Panc1 (cell line): ENCODE data around the gene E2F2. TPM values are rescaled to one million over a fixed set of nuclear protein-coding genes. Genes with fewer than 3 reads are reported as not detected.

Experiments used
- ATAC-seq: fragments of 200-7000 bp; cut with Tn5 transposase; 2 replicates; pipeline ENCODE4 v1.9.1; 2020; ENCODE audit warnings: mild to moderate bottlenecking, moderate library complexity
- BruUV-seq: library from RNA; stranded (reverse); fragments of 400-500 nt; replicated peaks from 2 replicates; lab custom pipeline; 2021; lab: Mats Ljungman, UMichigan
- CTCF ChIA-PET: fragments of 300-600 bp; sonication (Branson Sonifier 250); formaldehyde crosslinking; loops from one replicate; lab custom pipeline; 2022; ENCODE audit warnings: antibody characterized with exemption; lab: Charles Lee
- POLR2A ChIA-PET: fragments of 300-600 bp; sonication (Branson Sonifier 250); formaldehyde crosslinking; loops from one replicate; lab custom pipeline; 2022; ENCODE audit warnings: antibody characterized with exemption; lab: Charles Lee
- DNase-seq: peaks from one replicate; pipeline ENCODE4 v3.0.0-alpha.2; 2010; ENCODE audit warnings: low read depth, low spot score
- H3K27ac ChIP-seq: 2 replicates; pipeline ENCODE4 v1.5.1; 2011; ENCODE audit warnings: mild to moderate bottlenecking, low read length, inconsistent platforms
- H3K27me3 ChIP-seq: fragments of 200-500 bp; sonication (Bioruptor generic); 2 replicates; pipeline ENCODE4 v1.6.0; 2014; ENCODE audit warnings: low read length, inconsistent platforms; ENCODE audit not compliant: control insufficient read depth, insufficient read depth
- H3K36me3 ChIP-seq: fragments of 200-500 bp; sonication (Bioruptor generic); 2 replicates; pipeline ENCODE4 v1.5.1; 2014; ENCODE audit warnings: inconsistent platforms, mild to moderate bottlenecking, low read length, moderate library complexity; ENCODE audit not compliant: control insufficient read depth, insufficient read depth
- H3K4me1 ChIP-seq: 2 replicates; pipeline ENCODE4 v1.5.1; 2011; ENCODE audit warnings: inconsistent platforms, mild to moderate bottlenecking, low read length, moderate library complexity; ENCODE audit not compliant: control insufficient read depth, insufficient read depth
- H3K4me3 ChIP-seq, 2 experiments: 2 replicates each; pipeline ENCODE4 v1.5.1; 2011 to 2012; ENCODE audit warnings: low read depth in 2 of 2, low read length in 2 of 2, mild to moderate bottlenecking in 2 of 2, inconsistent platforms in 1 of 2, moderate library complexity in 1 of 2
- H3K9me3 ChIP-seq: fragments of 200-500 bp; sonication (Bioruptor generic); 2 replicates; pipeline ENCODE4 v1.5.1; 2014; ENCODE audit warnings: low read depth, mild to moderate bottlenecking, inconsistent platforms, low read length, moderate library complexity; ENCODE audit not compliant: control insufficient read depth, insufficient read depth
- CTCF ChIP-seq: fragments of 450-650 bp; IDR thresholded peaks from 2 replicates; pipeline ENCODE4 v1.5.1; 2017; ENCODE audit warnings: mild to moderate bottlenecking
- POLR2AphosphoS5 ChIP-seq: IDR thresholded peaks from 2 replicates; pipeline ENCODE4 v1.6.1; 2012; ENCODE audit warnings: mild to moderate bottlenecking, low read depth, low read length, moderate library complexity
- REST ChIP-seq, 2 experiments: IDR thresholded peaks; 2 replicates each; pipeline ENCODE4 v1.6.1; 2011 to 2012; ENCODE audit warnings: low read depth in 2 of 2, control low read depth in 1 of 2, low read length in 1 of 2, mild to moderate bottlenecking in 1 of 2, moderate library complexity in 1 of 2; ENCODE audit not compliant: insufficient read depth in 1 of 2
- SIN3A ChIP-seq: IDR thresholded peaks from 2 replicates; pipeline ENCODE4 v1.6.1; 2012; ENCODE audit warnings: low read depth, mild to moderate bottlenecking, low read length, moderate library complexity, borderline replicate concordance; ENCODE audit not compliant: insufficient read depth
- TCF7L2 ChIP-seq: IDR thresholded peaks from 2 replicates; pipeline ENCODE4 v1.6.1; 2011; ENCODE audit warnings: mild to moderate bottlenecking, low read depth, low read length, inconsistent platforms
- in situ Hi-C: cut with HindIII; loops from 2 replicates; pipeline ENCODE4 v1.10.0; 2016; ENCODE audit warnings: low sequenced_read_pairs, low pct_unique_long_range_greater_than_20kb
- intact Hi-C: fragments of 100-400 bp; cut with micrococcal nuclease; formaldehyde crosslinking; loops from one replicate; pipeline ENCODE4 v1.10.0; 2022; ENCODE audit not compliant: unreplicated experiment
- total RNA-seq: library from RNA; stranded (reverse); gene quantifications from one replicate; pipeline ENCODE4 v1.2.1, GENCODE V29; 2021; ENCODE audit not compliant: unreplicated experiment

Gene E2F2
- total RNA-seq, 1 experiment from 2014 or later, result 9.5 TPM

GRCh38 chr1:23576338-23577055 is 45.5 kb upstream of the E2F2 start:
- peak; percentile 28; the same call in 1 of the 2 replicates for ATAC-seq
- POLR2A ChIA-PET, result interaction anchor here (1.6 kb wide), 1 partner anchor 30 kb away, joined by 3 read pairs; no protein-coding TSS in a partner anchor
- CTCF ChIA-PET, result no interaction called here

GRCh38 chr1:23575226-23575810 is 44.3 kb upstream of the E2F2 start:
- DNase-seq (no peak), ATAC-seq (no peak)
- no peaks in the 10 kb centered on the region for H3K9me3 ChIP-seq
- no peak overlapping the region for H3K27ac ChIP-seq
- H3K27me3 ChIP-seq, result no peaks in the 10 kb centered on the region
- BruUV-seq, result no TSS peak
- CTCF ChIA-PET, result no interaction called here
- in situ Hi-C loops, result no loop called here
- no peaks in the 10 kb centered on the region for H3K36me3 ChIP-seq
- no peak overlapping the region for H3K4me3 ChIP-seq
- POLR2A ChIA-PET, result no interaction called here
- TF ChIP-seq REST (IDR thresholded peaks at IDR 0.05; ENCODE audit: insufficient read depth in 1 of 2, low read depth in 2 of 2, low read length in 1 of 2), result no peak
- TF ChIP-seq CTCF, result no peak
- intact Hi-C loops, result no loop called here
- H3K4me1 ChIP-seq, result peaks cover 17% of the 10 kb centered on the region

More at GRCh38 chr1:23576338-23577055, 45.5 kb upstream of the E2F2 start:
- H3K27ac ChIP-seq, result no peak overlapping the region
- H3K27me3 ChIP-seq, result no peaks in the 10 kb centered on the region
- H3K36me3 ChIP-seq, result no peaks in the 10 kb centered on the region
- no peak for DNase-seq
- in situ Hi-C loops, result no loop called here
- peaks cover 17% of the 10 kb centered on the region for H3K4me1 ChIP-seq
- no peak for TF ChIP-seq CTCF
- no peak for TF ChIP-seq REST (IDR thresholded peaks at IDR 0.05; ENCODE audit: insufficient read depth in 1 of 2, low read depth in 2 of 2, low read length in 1 of 2)
- TF ChIP-seq SIN3A, result no peak
- TF ChIP-seq TCF7L2, result no peak
- TF ChIP-seq POLR2AphosphoS5, result no peak
- intact Hi-C loops, result no loop called here
- no TSS peak for BruUV-seq
- H3K4me3 ChIP-seq, result no peak overlapping the region
- no peaks in the 10 kb centered on the region for H3K9me3 ChIP-seq
